Mesenchymal stem cell (in vitro differentiated cells and primary cell): ENCODE measurements around the gene ARID1B.

Experiments used
- DNase-seq: peaks from one replicate; pipeline ENCODE4 v3.0.0-alpha.2; 2013
- H2AFZ ChIP-seq: one replicate; pipeline ENCODE4 v1.6.1; 2013; ENCODE audit warnings: low read depth, mild to moderate bottlenecking, control low read depth, inconsistent platforms, low read length, moderate library complexity
- H2AK5ac ChIP-seq: 2 replicates; pipeline ENCODE4 v1.6.1; 2013; ENCODE audit warnings: low read length, moderate library complexity, mild to moderate bottlenecking, inconsistent platforms; ENCODE audit not compliant: severe bottlenecking
- H2BK120ac ChIP-seq: one replicate; pipeline ENCODE4 v1.6.1; 2013; ENCODE audit warnings: low read depth, mild to moderate bottlenecking, inconsistent platforms, low read length, moderate library complexity
- H2BK12ac ChIP-seq, 2 experiments: one replicate each; pipeline ENCODE4 v1.6.1; 2013; ENCODE audit warnings: inconsistent platforms in 2 of 2, low read length in 2 of 2, mild to moderate bottlenecking in 2 of 2, moderate library complexity in 2 of 2, control low read depth in 1 of 2
- H2BK15ac ChIP-seq: one replicate; pipeline ENCODE4 v1.6.1; 2013; ENCODE audit warnings: mild to moderate bottlenecking, low read depth, inconsistent platforms; ENCODE audit not compliant: poor library complexity, severe bottlenecking
- H2BK5ac ChIP-seq: 2 replicates; pipeline ENCODE4 v1.6.1; 2013; ENCODE audit warnings: low read depth, mild to moderate bottlenecking, low read length, control low read depth, inconsistent platforms; ENCODE audit not compliant: poor library complexity, severe bottlenecking
- H3K14ac ChIP-seq, 2 experiments: one replicate each; pipeline ENCODE4 v1.6.1; 2013; ENCODE audit warnings: inconsistent platforms in 2 of 2, low read length in 2 of 2, control low read depth in 1 of 2, mild to moderate bottlenecking in 1 of 2, moderate library complexity in 1 of 2
- H3K18ac ChIP-seq, 2 experiments: one replicate each; pipeline ENCODE4 v1.6.1; 2013; ENCODE audit warnings: inconsistent platforms in 2 of 2, low read length in 2 of 2, control low read depth in 1 of 2, low read depth in 1 of 2, mild to moderate bottlenecking in 1 of 2
- H3K23ac ChIP-seq, 2 experiments: one replicate each; pipeline ENCODE4 v1.6.1; 2013; ENCODE audit warnings: inconsistent platforms in 2 of 2, low read length in 2 of 2, mild to moderate bottlenecking in 2 of 2, moderate library complexity in 2 of 2, control low read depth in 1 of 2
- H3K27ac ChIP-seq: 2 replicates; pipeline ENCODE4 v1.5.1; 2013; ENCODE audit warnings: mild to moderate bottlenecking, moderate library complexity, low read length, control low read depth, inconsistent platforms; ENCODE audit not compliant: poor library complexity, severe bottlenecking
- H3K27me3 ChIP-seq, 2 experiments: 2 replicates each; pipeline versions ENCODE4 v1.6.1 to v1.7.0; 2013; ENCODE audit warnings: low read length in 2 of 2, mild to moderate bottlenecking in 2 of 2, moderate library complexity in 2 of 2, control low read depth in 1 of 2, inconsistent platforms in 1 of 2; ENCODE audit not compliant: control insufficient read depth in 1 of 2, insufficient read depth in 1 of 2
- H3K36me3 ChIP-seq, 2 experiments: 2 replicates each; pipeline versions ENCODE4 v1.6.1 to v1.7.0; 2013; ENCODE audit warnings: low read length in 2 of 2, control low read depth in 1 of 2, inconsistent platforms in 1 of 2, low read depth in 1 of 2, mild to moderate bottlenecking in 1 of 2; ENCODE audit not compliant: insufficient read depth in 2 of 2, control insufficient read depth in 1 of 2
- H3K4ac ChIP-seq, 2 experiments: one replicate each; pipeline ENCODE4 v1.6.1; 2013; ENCODE audit warnings: inconsistent platforms in 2 of 2, low read length in 2 of 2, mild to moderate bottlenecking in 2 of 2, moderate library complexity in 2 of 2, control low read depth in 1 of 2, low read depth in 1 of 2
- H3K4me1 ChIP-seq: 2 replicates; pipeline ENCODE4 v1.6.1; 2013; ENCODE audit warnings: low read depth, low read length, control low read depth; ENCODE audit not compliant: control insufficient read depth, insufficient read depth
- H3K4me2 ChIP-seq: 2 replicates; pipeline ENCODE4 v1.6.1; 2013; ENCODE audit warnings: low read length, mild to moderate bottlenecking, inconsistent platforms; ENCODE audit not compliant: poor library complexity, severe bottlenecking
- H3K4me3 ChIP-seq, 2 experiments: 2 replicates each; pipeline versions ENCODE4 v1.5.1 to v1.7.0; 2013; ENCODE audit warnings: low read length in 2 of 2, mild to moderate bottlenecking in 2 of 2, control low read depth in 1 of 2, low read depth in 1 of 2; ENCODE audit not compliant: insufficient read depth in 1 of 2
- H3K79me1 ChIP-seq: replicated peaks from 2 replicates; pipeline ENCODE4 v1.6.1; 2013; ENCODE audit warnings: mild to moderate bottlenecking, control low read depth, low read length, inconsistent platforms; ENCODE audit not compliant: poor library complexity, severe bottlenecking
- H3K9ac ChIP-seq: 2 replicates; pipeline ENCODE4 v1.7.0; 2013; ENCODE audit warnings: mild to moderate bottlenecking, low read length, moderate library complexity
- H3K9me3 ChIP-seq: 2 replicates; pipeline ENCODE4 v1.7.0; 2013; ENCODE audit warnings: mild to moderate bottlenecking, low read length; ENCODE audit not compliant: control insufficient read depth
- H4K8ac ChIP-seq: one replicate; pipeline ENCODE4 v1.6.1; 2013; ENCODE audit warnings: inconsistent platforms, mild to moderate bottlenecking, low read length, moderate library complexity
- H4K91ac ChIP-seq: one replicate; pipeline ENCODE4 v1.6.1; 2013; ENCODE audit warnings: mild to moderate bottlenecking, low read length, inconsistent platforms
- WGBS: methylation state at CpG from one replicate; pipeline ENCODE4 v1.1.7; 2013; ENCODE audit warnings: mixed read lengths; 5-methylcytosine and 5-hydroxymethylcytosine counted together

ARID1B gene

DNA sequence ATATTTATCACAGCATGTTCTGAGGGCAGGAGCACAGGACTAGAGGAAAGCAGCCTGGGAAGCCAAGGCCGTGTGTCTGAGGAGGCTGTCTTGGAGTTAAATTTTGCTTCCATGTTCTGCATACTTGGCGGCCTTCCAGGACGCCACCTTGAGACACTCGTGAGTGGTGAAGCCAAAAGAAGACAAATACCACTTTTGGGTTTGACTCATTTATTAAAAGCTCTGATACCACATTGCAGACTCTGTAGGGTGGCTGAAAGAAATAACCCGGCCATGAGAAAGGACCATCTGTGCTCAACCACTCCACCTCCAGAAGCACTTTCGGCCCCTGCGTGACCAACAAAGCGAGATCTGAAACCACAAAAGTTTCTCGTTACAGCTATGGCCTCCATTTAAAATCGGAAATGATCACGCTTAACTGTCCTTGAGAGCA, 426.1 kb downstream of the ARID1B start:
- Histone ChIP-seq H4K8ac (no peak overlapping the region), H2AFZ (no peak overlapping the region), H3K23ac (no peak overlapping the region), H3K9me3 (no peaks in the 10 kb centered on the region), H3K9ac (no peak overlapping the region), H3K4me2 (no peak overlapping the region), H3K18ac (no peak overlapping the region), H3K27ac (no peak overlapping the region), H2BK12ac (no peak overlapping the region), H4K91ac (no peak overlapping the region), H3K27me3 (no peaks in the 10 kb centered on the region), H2AK5ac (no peak overlapping the region), H3K4me3 (no peak overlapping the region), H3K14ac (no peak overlapping the region), H3K79me1 (peaks cover 13% of the 10 kb centered on the region), H3K36me3 (peaks cover 43 to 83% of the 10 kb centered on the region in 2 experiments), H3K4me1 (peaks cover 2% of the 10 kb centered on the region), H2BK120ac (no peak overlapping the region), H2BK5ac (no peak overlapping the region), H2BK15ac (no peak overlapping the region), H3K4ac (no peak overlapping the region)
- WGBS: 95% methylated on average over 11 of the region's 11 CpGs
- DNase-seq: no peak

DNA sequence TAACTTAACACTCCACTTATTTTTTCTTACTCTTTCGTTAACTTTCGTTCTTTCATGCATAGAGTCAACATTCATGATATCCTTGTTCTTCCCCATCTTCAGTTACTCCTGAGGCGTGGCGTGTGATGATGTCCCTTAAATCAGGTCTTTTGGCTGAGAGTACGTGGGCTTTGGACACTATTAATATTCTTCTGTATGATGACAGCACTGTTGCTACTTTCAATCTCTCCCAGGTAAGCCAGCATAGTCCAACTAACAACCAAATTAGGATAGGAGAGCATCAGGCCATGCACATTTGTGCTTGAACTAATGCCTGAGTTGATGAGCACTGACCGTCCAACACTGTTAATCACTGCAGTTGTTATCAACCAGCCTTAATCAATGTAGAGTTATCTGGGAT, 426.6 kb downstream of the ARID1B start:
- peaks cover 39 to 82% of the 10 kb centered on the region in 2 experiments for H3K36me3 ChIP-seq
- no peaks in the 10 kb centered on the region for H3K9me3 ChIP-seq
- H3K27me3 ChIP-seq: no peaks in the 10 kb centered on the region
- H3K4ac ChIP-seq: no peak overlapping the region
- H3K18ac ChIP-seq: no peak overlapping the region
- WGBS: 100% methylated on average over 5 of the region's 6 CpGs
- no peak overlapping the region for H2AFZ ChIP-seq
- no peak overlapping the region for H4K91ac ChIP-seq
- no peak overlapping the region for H3K9ac ChIP-seq
- H3K14ac ChIP-seq: no peak overlapping the region
- no peak overlapping the region for H2AK5ac ChIP-seq
- H2BK12ac ChIP-seq: no peak overlapping the region
- H4K8ac ChIP-seq: no peak overlapping the region
- H3K79me1 ChIP-seq: peaks cover 13% of the 10 kb centered on the region
- H3K4me3 ChIP-seq: no peak overlapping the region
- no peak for DNase-seq
- H2BK5ac ChIP-seq: no peak overlapping the region
- H3K27ac ChIP-seq: no peak overlapping the region
- H3K23ac ChIP-seq: no peak overlapping the region
- H2BK120ac ChIP-seq: no peak overlapping the region
- H3K4me2 ChIP-seq: no peak overlapping the region
- no peaks in the 10 kb centered on the region for H3K4me1 ChIP-seq
- no peak overlapping the region for H2BK15ac ChIP-seq

DNA sequence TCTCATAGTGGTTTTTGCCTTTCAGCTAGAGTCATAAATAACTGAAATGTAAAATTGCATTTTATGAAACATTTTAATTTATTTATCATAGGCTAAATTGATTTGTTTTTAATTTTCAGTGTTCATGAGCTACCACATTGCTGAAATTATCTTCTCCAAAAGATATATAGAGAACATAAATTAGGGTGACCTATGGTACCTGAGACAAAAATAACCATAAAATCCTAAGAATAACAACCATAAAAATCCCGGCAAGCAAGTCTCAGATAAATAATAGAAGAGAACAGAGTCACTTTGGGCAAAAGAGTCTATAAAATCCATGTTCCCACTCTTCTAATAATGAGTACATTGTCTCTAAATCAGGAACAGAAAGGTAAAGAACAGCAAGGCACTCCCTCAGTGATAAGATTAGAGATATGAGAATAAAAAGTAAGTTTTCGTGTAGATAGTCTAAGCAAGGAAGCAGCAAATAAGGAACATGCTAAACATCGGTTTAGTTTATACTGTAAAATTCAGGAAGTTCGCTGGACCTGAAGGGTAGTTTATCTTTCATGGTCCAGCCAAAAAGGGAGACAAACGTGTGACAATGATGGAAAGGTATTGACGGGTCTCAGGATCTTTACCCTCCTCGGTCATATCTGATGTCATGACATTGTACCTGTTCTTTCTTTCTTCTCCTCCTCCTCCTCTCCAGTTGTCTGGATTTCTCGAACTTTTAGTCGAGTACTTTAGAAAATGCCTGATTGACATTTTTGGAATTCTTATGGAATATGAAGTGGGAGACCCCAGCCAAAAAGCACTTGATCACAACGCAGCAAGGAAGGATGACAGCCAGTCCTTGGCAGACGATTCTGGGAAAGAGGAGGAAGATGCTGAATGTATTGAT, 428.5 kb downstream of the ARID1B start:
- Histone ChIP-seq H3K23ac (no peak overlapping the region), H2AK5ac (no peak overlapping the region), H2BK5ac (no peak overlapping the region), H4K91ac (no peak overlapping the region), H3K4me2 (no peak overlapping the region), H4K8ac (no peak overlapping the region), H3K14ac (no peak overlapping the region), H3K4me3 (no peak overlapping the region), H3K9ac (no peak overlapping the region), H3K4ac (no peak overlapping the region), H2AFZ (no peak overlapping the region), H3K9me3 (no peaks in the 10 kb centered on the region), H3K36me3 (peaks cover 28 to 84% of the 10 kb centered on the region in 2 experiments), H2BK120ac (no peak overlapping the region), H3K18ac (no peak overlapping the region), H2BK12ac (no peak overlapping the region), H3K4me1 (no peaks in the 10 kb centered on the region), H3K27me3 (no peaks in the 10 kb centered on the region), H2BK15ac (no peak overlapping the region), H3K27ac (no peak overlapping the region), H3K79me1 (peaks cover 8% of the 10 kb centered on the region)
- 98% methylated on average over 10 of the region's 11 CpGs for WGBS
- DNase-seq: no peak

- Histone ChIP-seq H2BK12ac (no peak overlapping the region), H3K9me3 (no peaks in the 10 kb centered on the region), H3K4me2 (no peak overlapping the region), H3K9ac (no peak overlapping the region), H3K4me3 (no peak overlapping the region), H3K23ac (no peak overlapping the region), H3K18ac (no peak overlapping the region), H2BK15ac (no peak overlapping the region), H3K4ac (no peak overlapping the region), H4K91ac (no peak overlapping the region), H3K27ac (no peak overlapping the region), H4K8ac (no peak overlapping the region), H3K36me3 (peaks cover 22 to 78% of the 10 kb centered on the region in 2 experiments), H2BK5ac (no peak overlapping the region), H3K79me1 (peaks cover 6% of the 10 kb centered on the region), H2AFZ (no peak overlapping the region), H3K4me1 (no peaks in the 10 kb centered on the region), H3K14ac (no peak overlapping the region), H3K27me3 (no peaks in the 10 kb centered on the region), H2AK5ac (no peak overlapping the region), H2BK120ac (no peak overlapping the region)
- DNase-seq: no peak
- WGBS: over 99% methylated on average over 23 of the region's 23 CpGs
Measured at GRCh38 chr6:157206359-157206815, 429.2 kb downstream of the ARID1B start.
